Ovary (tissue), 3 donors: ENCODE data around the gene CTNNA1.
"Not testable (repeated sequence)": the region's sequence is repeated elsewhere in the genome, so short reads cannot be mapped to it uniquely, and the experiment has no call there.

ENCODE experiments used
- CTCF ChIP-seq, 3 donors: fragments of 450-650 bp in 2 of 3; fragments of 200-600 bp in 1 of 3; IDR thresholded peaks; one replicate each; pipeline versions ENCODE4 v1.5.1 to v1.8.0; 2016 to 2022; ENCODE audit warnings: antibody characterized with exemption in 3 of 3, mild to moderate bottlenecking in 1 of 3
- EP300 ChIP-seq: sonication (generic); formaldehyde crosslinking; IDR thresholded peaks from one replicate; pipeline ENCODE4 v1.6.1; 2017; ENCODE audit warnings: antibody characterized with exemption
- donor health status: DM: no; HTN: no; CAD: no.

- TF ChIP-seq CTCF (IDR thresholded peaks at IDR 0.05); EP300: not testable (repeated sequence)
These were observed 1.9 kb upstream of the CTNNA1 start for GRCh38 chr5:138751344-138751743.
